T47D (cell line): ENCODE data around the gene LCN9.

Experiments
- DNase-seq, 2 experiments: peaks; one replicate each; pipeline versions ENCODE4 v3.0.0 to v3.0.0-alpha.2; 2011 to 2012; ENCODE audit warnings: low read depth in 1 of 2, low spot score in 1 of 2
- JUND ChIP-seq: IDR thresholded peaks from 2 replicates; pipeline ENCODE4 v1.6.1; 2012; ENCODE audit warnings: low read depth
- in situ Hi-C: cut with HindIII; loops from 2 replicates; pipeline ENCODE4 v1.10.0; 2016; ENCODE audit warnings: low sequenced_read_pairs, low pct_unique_long_range_greater_than_20kb

The LCN9 gene, protein sequence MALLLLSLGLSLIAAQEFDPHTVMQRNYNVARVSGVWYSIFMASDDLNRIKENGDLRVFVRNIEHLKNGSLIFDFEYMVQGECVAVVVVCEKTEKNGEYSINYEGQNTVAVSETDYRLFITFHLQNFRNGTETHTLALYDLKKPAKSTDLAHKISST

DNA sequence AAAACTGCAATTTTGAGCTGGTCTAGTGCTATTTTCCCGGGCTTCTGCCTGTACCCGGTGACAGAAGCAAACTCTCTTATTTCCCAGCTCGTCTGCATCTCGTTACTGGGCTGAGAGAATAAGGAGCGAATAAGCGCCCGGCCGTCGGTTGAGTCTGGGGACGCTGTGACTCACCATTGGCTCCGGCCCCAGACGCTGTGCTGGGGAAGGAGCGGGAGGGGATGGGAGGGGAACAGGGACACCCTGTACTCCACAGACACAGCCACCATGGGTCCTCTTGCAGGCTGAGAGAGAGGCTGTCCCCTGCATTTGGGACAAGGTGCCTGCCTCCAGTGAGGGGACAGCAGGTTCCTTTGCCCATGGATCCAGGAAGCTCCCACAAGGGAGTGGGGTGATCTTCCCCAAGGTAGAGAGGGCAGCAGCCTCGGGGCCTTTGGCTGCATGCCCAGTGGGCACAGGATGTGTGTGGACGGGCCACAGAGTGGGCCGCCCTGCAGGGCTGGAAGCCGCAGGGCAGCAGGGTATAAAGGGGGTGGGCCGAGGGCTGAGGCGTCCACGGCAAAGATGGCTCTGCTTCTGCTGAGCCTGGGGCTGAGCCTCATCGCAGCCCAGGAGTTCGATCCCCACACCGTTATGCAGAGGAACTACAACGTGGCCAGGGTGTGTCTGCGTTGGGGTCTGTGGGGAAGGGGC lies at the start of gene LCN9:
LCN9 (plus strand) TSS at position 552 of the 693 bp plus-strand sequence; CDS start at position 565, 13 bp downstream.
- no peak for DNase-seq
- no peak for TF ChIP-seq JUND
- in situ Hi-C loops: no loop called here

DNA sequence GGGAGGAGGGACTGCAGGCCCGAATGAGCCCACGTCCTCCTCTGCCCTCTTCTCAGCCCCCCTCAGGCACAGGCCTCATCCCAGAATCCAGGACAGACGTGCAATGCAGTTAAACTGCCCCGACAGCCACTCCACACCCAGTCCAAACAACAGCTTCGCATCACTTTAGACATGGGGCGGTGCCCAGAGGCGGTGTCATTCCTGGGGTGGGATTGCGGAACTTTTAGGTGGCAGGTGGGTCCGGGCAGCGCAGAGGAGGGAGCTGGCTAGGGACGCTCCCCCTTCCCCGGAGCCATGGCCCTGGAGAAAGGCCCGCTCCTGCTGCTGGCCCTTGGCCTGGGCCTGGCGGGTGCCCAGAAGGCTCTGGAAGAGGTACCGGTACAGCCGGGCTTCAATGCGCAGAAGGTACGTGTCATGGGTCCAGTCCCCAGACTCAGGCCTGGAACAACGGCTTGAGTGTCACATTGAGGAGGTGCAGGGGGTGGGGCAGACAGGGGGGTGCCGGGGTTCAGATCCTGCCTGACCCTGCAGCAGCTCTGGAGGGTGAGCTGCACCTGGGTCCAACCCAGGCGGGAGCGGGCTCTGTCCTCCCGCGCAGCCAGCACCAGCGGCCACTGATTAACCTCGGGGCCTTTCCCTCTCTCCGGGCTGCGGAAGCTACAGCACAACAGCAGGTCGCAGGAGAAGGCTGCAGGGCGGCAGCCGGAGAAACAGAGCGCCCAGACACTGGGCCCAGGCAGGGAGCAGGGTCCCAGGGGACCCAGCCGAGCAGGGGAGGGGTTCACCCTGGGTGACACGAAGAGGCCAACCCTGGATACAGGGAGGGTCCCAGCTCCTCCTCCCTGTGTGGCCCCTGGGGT lies 48.9 kb upstream of the LCN9 start:
- in situ Hi-C loops: no loop called here
- no peak for TF ChIP-seq JUND
- no peak for DNase-seq

DNA sequence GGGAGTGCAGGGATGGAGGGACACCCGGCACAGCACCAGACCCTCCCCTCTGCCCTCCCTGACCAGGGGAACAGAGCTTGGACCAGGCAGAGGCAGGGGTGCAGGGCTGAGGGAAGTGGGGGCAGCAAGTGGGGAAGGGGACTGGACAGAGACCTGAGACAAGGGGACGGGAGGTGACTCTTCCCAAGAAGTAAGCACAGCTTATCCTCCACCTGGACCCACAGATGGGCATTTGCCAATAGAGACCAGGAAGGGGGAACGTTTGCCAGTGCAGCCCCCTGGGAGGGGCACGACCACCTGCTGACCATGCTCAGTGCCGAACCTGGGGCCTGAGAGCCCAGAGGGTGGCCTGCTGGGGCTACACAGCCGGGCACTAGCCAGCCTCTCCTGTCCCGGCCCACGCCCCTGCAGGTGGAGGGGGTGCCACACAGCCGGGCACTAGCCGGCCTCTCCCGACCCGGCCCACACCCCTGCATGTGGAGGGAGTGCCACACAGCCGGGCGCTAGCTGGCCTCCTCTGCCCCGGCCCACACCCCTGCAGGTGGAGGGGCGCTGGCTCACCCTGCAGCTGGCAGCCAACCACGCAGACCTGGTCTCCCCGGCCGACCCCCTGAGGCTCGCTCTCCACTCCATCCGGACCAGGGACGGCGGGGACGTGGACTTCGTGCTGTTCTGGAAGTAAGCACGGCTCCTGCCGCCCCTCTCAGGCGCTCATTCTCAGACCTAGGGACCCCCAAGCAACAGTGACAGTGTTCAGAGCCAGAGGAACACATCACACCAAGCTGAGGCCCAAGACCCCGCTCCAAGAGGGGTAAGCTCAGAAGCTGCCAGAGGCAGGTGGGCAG lies 48.1 kb upstream of the LCN9 start:
- DNase-seq: no peak
- TF ChIP-seq JUND: no peak
- in situ Hi-C loops: no loop called here

DNA sequence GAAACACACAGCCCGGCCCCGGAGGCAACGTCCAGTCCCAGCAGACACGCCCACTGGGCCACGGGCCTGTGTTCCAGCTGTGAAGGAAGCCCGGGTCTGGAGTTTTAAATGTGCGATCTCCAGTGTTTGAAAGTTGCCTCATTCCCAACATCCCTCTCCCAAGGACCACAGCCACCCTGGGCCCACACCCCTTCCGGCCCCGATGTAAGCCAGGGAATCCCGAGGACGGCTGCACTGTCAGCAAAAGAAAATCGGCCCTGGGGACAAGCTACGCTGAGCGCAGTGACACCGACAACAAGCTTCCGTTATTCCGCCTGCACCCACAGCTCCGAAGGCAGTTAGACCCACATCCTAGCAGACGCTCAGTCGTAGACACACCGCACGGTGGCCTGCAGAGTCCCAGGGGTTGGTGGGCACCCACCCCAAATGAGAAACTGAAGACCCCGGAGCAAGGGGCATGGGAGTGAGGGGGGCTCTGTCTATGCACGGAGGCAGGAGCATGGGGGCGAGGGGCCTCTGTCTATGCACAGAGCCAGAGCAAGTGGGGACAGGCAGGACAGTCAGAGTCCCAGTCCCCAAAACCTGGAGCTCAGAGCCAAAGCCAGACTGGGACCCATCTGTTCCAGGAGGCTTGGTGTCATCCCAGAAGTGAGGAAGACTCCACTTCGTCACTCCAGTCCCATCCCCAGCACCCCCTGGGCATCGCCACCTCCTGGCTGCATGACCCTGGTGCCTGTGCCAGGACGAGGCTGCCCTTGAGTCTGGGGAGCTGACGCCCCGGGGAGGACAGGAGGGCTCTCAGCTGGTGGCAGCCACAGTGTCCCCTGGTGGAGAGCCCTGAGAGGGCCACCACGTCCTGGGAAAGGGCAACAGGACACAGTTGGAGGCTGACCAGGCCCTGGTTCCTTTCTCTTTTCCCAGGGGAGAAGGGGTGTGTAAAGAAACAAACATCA lies 47.2 kb upstream of the LCN9 start:
- TF ChIP-seq JUND: no peak
- DNase-seq: peak in 1 of 2 experiments; percentile 27
- in situ Hi-C loops: no loop called here

DNA sequence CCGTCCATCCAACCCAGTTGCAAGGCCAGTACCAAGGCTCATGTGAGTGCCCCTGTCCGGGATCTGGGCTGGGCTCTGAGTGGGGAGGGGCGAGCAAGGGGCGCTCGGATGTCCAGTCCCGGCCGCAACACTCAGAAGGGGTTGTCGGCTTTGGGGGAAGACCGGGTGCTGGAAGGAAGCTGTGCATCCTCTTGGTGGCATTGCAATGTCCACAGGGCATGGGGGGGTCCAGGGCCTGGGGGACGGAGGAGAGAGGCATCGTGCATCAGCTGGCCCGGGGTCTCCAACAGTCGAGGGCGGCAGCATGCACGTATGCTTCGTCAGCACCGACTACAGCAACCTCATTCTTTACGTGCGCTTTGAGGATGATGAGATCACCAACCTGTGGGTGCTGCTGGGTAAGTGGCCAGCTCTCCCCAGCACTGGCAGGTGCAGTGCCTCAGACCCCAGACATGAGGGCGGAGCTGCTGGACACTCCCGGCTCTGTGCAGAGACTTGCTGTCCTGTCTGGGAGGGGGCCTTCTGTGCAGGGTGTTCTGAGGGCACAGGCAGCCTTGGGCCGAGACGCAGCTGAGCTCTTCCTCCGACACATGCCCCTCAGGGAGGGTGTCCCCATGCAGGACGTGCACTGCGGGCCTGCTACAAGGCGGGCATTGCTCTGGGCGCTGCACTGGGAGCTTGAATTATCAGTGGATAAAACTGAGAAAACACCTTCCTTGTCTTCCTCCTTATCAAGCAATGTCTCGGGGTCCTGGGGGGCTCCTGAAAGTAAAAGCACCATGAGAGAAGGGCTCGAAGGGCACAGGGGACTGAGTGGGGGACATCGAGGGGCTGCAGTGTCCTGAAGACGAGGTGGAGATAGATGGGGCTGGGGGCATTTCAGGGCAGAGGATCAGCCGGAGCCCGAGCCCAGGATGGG lies 46.2 kb upstream of the LCN9 start:
- TF ChIP-seq JUND: no peak
- in situ Hi-C loops: no loop called here
- DNase-seq: no peak

DNA sequence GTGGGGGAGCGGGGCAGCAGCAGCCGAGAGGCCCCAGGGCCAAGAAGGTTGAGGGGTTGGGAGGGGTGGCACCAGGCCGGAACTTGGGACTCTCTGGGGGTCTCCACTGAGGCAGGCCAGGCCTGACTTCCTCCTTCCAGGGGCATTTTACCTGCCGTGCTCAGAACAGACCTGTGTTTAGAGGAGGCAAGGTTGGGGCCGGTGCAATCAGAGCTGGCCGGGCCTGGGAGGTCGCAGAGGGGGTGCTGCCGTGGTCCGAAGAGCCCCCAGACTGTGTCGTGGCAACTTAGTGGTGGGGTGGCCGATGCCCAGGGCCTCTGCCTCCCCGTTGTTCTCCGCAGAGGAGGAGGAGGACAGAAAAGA lies 45.6 kb upstream of the LCN9 start:
- DNase-seq: no peak
- in situ Hi-C loops: no loop called here
- no peak for TF ChIP-seq JUND

DNA sequence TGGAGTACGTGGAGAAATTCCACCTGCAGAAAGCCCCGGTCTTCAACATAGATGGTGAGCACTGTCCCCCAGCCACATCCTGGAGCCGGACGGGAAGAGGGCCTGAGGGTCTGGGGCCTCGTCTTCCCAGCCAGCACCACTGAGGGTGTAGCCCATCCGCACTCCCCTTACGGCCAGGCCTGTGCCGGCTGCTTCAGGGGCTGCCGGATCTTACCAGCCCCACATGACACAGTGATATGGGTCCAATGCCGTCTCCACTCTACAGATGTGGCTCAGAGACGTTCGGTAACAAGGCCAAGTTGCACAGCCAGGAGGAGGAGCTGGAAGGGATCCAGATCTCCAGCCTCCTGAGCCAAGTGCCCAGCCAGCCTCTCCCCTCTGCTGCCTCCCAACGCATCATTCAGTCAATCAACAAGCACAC lies 45.1 kb upstream of the LCN9 start:
- TF ChIP-seq JUND: no peak
- DNase-seq: no peak
- in situ Hi-C loops: no loop called here

DNA sequence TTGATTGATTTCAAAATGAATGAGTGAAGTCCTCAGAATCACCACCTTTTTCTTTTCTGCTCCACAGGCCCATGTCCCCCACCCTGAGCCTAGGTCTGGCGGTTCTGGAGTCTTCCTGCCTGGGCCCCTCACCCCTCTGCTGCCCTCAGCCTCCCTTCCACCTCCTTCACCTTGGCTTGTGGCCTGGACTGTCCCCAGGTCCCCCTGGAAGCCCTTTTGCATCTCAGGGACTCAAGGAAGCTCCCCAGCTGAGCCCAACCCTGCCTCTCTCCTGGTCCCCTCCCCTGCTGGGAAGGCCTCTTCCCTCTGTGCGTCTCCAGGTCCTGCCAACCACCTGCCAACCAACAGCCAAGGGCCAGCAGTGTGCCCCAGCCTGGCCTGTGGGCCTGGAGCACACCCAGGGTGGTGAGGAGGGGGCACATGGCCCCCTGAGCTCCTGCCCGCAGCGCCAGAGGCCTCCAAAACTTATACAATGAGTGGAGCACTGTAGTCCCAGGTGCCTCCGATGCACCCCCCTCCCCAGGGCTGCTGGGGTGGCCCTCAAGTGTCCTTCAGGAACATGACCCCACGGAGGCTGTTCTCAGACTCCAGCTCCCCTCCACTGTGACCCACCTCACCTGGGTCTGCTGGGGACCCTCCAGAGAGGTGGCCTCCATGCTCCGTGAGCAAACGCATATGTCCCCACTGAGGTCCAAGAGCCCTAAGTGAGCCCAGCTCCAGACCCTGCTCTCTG lies 44.1 kb upstream of the LCN9 start:
- no peak for DNase-seq
- no peak for TF ChIP-seq JUND
- in situ Hi-C loops: no loop called here

DNA sequence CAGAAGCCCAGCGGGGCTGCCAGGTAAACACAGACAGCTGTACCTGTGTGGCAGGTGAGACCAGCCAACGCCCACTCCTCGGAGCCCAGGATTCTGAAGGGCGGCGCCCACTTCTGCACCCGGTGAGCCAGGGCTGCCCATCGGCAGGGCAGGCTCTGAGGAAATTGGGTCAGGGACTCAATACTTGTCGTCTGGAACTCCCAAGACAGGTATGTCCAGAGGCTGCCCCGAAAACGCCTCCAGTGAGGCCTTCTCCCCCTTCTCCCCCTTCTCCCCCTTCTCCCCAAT lies 43.6 kb upstream of the LCN9 start:
- in situ Hi-C loops: no loop called here
- TF ChIP-seq JUND: no peak

DNA sequence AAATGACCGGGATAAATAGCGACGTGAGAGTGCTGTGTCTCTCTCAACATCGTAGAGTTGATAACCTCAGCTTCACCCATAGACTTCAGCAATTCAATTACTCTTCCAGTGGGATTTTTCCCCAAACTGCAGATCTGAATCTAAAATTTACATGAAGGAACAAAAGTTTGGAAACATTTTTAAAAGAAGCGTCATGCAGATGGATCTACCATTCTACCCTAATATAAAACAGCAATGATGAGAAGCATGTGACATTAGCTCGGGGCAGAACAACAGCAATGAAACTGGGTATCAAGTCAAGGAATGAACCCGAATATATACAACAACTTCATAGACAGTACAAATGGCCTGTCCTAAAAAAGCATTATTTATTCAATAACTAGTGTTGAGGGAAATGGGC lies 42.6 kb upstream of the LCN9 start:
- no peak for DNase-seq
- in situ Hi-C loops: no loop called here
- TF ChIP-seq JUND: no peak

More for the DNA sequence above, 43.6 kb upstream of the LCN9 start:
- DNase-seq: no peak
